Measurements from ENCODE around the gene PEX14. TPM values are rescaled to one million over a fixed set of nuclear protein-coding genes. Genes with fewer than 3 reads are reported as not detected.

PEX14 gene
- total RNA-seq, 2 donors from 2014 or later = 22.3 to 22.7 TPM

DNA sequence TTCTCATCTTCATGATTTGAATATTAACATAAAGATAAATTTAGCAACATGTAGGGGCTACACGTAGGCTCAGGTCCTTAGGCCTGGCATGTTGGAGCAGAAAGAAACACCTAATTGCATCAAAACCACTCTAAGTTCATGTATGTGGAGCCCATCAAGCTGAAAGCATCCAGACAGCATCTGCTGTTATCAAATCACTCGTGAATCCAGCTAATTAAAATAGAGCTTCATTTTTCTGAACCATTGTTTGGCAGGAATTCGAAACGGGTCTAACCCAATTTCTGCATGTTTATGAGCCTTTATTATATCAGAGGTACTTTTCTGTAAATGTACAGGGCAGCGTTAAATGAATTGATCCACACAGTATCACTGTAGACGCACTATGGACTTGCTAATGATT lies 45.7 kb downstream of the PEX14 start:
- Mint-ChIP-seq H3K36me3 (no peaks in the 10 kb centered on the region), H3K27ac (peak overlapping the region in 1 of 2 donors; percentile 4), H3K9me3 (no peaks in the 10 kb centered on the region)
- ATAC-seq (no peak), DNase-seq (ENCODE audit: low spot score in 2 of 2) (no peak)

DNA sequence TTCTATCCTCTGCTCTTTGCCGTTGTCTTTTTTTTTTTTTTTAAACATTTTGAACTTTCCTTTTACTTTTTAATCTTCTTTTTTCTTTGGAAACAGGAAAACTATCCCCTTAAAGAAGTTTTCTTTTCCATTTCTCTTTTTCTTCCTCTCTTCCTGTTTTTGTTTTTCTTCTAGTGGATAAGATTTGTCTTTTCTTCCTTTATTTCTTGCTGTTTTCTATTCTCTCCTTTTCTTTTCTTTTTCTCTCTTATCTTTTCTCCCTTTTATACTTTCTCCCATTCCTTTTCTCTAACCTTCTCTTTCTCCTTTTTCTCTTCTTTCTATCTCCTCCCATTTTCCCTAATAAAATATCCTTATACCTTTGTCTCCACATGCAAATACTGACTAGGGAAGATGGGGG lies 46.2 kb downstream of the PEX14 start:
- Mint-ChIP-seq H3K27ac (peak overlapping the region in 1 of 2 donors; percentile 4), H3K36me3 (no peaks in the 10 kb centered on the region), H3K9me3 (no peaks in the 10 kb centered on the region)
- DNase-seq (ENCODE audit: low spot score in 2 of 2) = no peak
- no peak for ATAC-seq

GRCh38 chr1:10521537-10522157 lies 46.9 kb downstream of the PEX14 start:
- Mint-ChIP-seq H3K9me3 (no peaks in the 10 kb centered on the region), H3K36me3 (no peaks in the 10 kb centered on the region), H3K27ac (peak overlapping the region; percentile 4 to 44)
- DNase-seq (ENCODE audit: low spot score in 2 of 2) (no peak), ATAC-seq (no peak)

DNA sequence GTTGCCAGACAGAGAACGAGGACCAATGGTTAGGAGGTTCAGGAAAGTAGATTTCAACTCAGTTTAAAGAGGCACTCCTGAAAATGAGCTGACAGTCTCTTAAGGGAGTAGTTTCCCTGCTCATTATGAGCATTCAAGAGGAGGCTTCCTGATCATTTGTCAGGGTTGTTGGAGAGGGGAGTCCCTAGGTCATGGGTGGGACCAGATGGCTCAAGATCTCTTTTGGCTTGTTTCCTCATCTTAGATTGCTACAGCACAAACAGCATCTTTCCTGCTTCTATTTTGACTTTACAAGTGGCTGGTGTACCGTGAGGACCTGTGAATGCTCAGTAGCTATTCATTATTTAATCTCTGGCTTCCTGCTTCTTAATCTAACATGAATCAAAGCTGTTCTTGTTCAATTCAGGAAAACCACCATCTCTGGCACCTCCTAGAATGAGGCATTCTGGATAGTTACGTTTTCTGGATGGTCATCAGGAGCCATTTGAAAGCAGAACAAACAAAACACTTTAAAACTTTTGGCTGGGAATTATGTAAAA lies 47.6 kb downstream of the PEX14 start:
- no peak for DNase-seq (ENCODE audit: low spot score in 2 of 2)
- Mint-ChIP-seq H3K27ac (no peak overlapping the region), H3K9me3 (no peaks in the 10 kb centered on the region), H3K36me3 (no peaks in the 10 kb centered on the region)
- ATAC-seq = no peak

DNA sequence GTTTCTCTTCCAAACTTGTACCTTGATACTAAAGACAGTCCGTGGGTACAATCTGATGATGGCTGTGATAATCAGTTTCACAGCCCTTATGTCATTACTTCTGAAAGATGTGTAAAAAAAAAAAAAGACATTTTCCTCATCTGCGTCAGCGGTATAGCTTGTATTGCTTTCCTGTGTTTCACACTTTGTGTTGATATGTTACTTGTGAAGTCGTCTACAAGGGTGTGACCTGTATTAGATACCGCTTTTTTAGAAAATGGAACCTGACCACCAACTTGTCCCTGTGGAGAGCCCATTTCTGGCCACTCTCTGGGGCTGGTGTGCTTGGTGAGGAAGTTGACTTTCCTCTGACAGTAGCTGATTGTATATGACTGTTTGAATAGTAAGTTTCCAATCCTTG lies 50.5 kb downstream of the PEX14 start:
- Mint-ChIP-seq H3K27ac (no peak overlapping the region), H3K36me3 (no peaks in the 10 kb centered on the region), H3K9me3 (no peaks in the 10 kb centered on the region)
- no peak for DNase-seq (ENCODE audit: low spot score in 2 of 2)
- ATAC-seq = no peak

- DNase-seq (ENCODE audit: low spot score in 2 of 2) (no peak), ATAC-seq (peak in 1 of 2 donors; percentile 49)
- Mint-ChIP-seq H3K9me3 (no peaks in the 10 kb centered on the region), H3K27ac (no peak overlapping the region), H3K36me3 (no peaks in the 10 kb centered on the region)
Observed at GRCh38 chr1:10528066-10529014, 53.6 kb downstream of the PEX14 start.

DNA sequence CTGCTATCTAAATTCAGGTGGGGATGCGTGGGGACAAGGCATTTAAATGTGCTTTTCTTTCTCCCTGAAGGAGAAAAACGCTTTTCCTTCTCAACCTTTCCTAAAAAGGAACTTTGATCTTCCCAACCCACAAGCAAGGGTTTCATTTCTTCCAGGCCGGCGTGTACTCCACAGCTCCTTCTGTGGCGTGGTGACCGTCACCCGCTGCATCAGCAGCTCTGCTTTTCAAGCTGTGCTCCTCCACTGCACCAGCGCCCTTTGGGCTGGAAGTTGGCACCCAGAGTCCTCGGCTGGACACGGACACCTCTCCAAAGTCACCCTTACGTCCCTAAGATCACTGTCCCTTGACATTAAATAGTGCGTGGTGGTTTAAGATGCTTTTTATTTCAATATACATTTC lies 54.3 kb downstream of the PEX14 start:
- DNase-seq (ENCODE audit: low spot score in 2 of 2) = no peak
- Mint-ChIP-seq H3K9me3 (no peaks in the 10 kb centered on the region), H3K36me3 (no peaks in the 10 kb centered on the region), H3K27ac (no peak overlapping the region)
- ATAC-seq = no peak

- ATAC-seq (no peak), DNase-seq (ENCODE audit: low spot score in 2 of 2) (no peak)
- Mint-ChIP-seq H3K36me3 (no peaks in the 10 kb centered on the region), H3K27ac (no peak overlapping the region), H3K9me3 (no peaks in the 10 kb centered on the region)
Observed at GRCh38 chr1:10529765-10530164, 55.0 kb downstream of the PEX14 start.

DNA sequence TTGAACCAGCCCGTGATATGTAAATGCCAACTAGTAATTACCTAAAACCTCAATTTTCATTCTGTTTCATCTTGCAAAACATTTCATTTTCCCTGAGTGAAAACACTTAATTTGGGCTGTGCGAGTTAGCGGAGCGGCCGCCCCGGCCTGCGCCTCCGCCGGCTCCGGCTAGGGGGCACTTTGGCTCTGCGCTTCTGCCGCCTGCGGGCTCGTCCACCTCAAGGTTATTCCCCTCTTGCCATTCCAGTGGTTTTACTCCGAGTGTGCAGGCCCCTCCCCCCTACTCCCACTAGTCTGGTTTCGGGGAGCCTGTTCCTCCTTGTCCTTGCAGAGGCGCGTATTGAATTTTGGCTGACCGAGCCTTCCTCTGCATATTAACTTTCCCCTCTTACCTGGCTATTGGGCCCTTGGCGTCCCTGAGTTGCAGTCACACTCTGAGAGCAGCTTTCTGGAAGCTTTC lies 55.6 kb downstream of the PEX14 start:
- no peak overlapping the region for H3K27ac Mint-ChIP-seq
- DNase-seq (ENCODE audit: low spot score in 2 of 2) (no peak), ATAC-seq (no peak)
- no peaks in the 10 kb centered on the region for H3K9me3 Mint-ChIP-seq
- no peaks in the 10 kb centered on the region for H3K36me3 Mint-ChIP-seq

- no peaks in the 10 kb centered on the region for H3K36me3 Mint-ChIP-seq
- no peak for ATAC-seq
- H3K27ac Mint-ChIP-seq = no peak overlapping the region
- no peaks in the 10 kb centered on the region for H3K9me3 Mint-ChIP-seq
- DNase-seq (ENCODE audit: low spot score in 2 of 2) = no peak
Observed at GRCh38 chr1:10530756-10531495, 56.2 kb downstream of the PEX14 start.

GRCh38 chr1:10532362-10532761 lies 57.6 kb downstream of the PEX14 start:
- Mint-ChIP-seq H3K9me3 (no peaks in the 10 kb centered on the region), H3K27ac (no peak overlapping the region), H3K36me3 (no peaks in the 10 kb centered on the region)
- ATAC-seq = no peak
- no peak for DNase-seq (ENCODE audit: low spot score in 2 of 2)

DNA sequence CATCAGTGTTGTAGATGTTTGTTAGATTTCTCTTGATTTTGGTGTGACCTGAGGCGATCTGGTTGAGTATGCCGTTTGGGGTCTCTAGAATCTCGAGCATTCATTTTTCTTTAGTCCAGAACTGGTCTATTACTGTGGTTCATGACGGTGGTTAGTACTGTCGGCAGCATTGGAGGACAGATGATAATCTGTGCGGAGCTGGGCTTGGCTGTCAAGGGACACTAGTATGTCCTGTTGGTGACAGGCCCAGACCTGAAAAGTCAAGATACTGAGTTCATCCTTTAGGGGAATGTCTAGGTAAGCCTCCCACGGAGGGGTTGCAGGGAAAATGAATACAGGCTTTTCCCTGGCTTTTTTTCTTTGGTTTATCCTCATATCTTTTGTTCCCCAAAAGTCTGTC lies 59.8 kb downstream of the PEX14 start:
- no peak for DNase-seq (ENCODE audit: low spot score in 2 of 2)
- ATAC-seq = no peak
- Mint-ChIP-seq H3K27ac (no peak overlapping the region), H3K9me3 (no peaks in the 10 kb centered on the region), H3K36me3 (no peaks in the 10 kb centered on the region)

GRCh38 chr1:10536133-10536770 lies 61.5 kb downstream of the PEX14 start:
- Mint-ChIP-seq H3K36me3 (no peaks in the 10 kb centered on the region), H3K9me3 (no peaks in the 10 kb centered on the region), H3K27ac (no peak overlapping the region)
- DNase-seq (ENCODE audit: low spot score in 2 of 2) (no peak), ATAC-seq (no peak)

GRCh38 chr1:10537082-10537766 lies 62.5 kb downstream of the PEX14 start:
- no peaks in the 10 kb centered on the region for H3K36me3 Mint-ChIP-seq
- ATAC-seq = no peak
- H3K9me3 Mint-ChIP-seq = no peaks in the 10 kb centered on the region

GRCh38 chr1:10538646-10539355 lies 64.1 kb downstream of the PEX14 start:
- Mint-ChIP-seq H3K36me3 (no peaks in the 10 kb centered on the region), H3K27ac (no peak overlapping the region), H3K9me3 (no peaks in the 10 kb centered on the region)
- DNase-seq (ENCODE audit: low spot score in 2 of 2) (no peak), ATAC-seq (no peak)

More at GRCh38 chr1:10537082-10537766, 62.5 kb downstream of the PEX14 start:
- no peak overlapping the region for H3K27ac Mint-ChIP-seq
- no peak for DNase-seq (ENCODE audit: low spot score in 2 of 2)

Measured in activated naive CD4-positive, alpha-beta T cell treated with anti-CD3 and anti-CD28 coated beads, Interleukin-2, amount 50 U/mL, for 72 hours (primary cell).